Keratinocyte (primary cell): ENCODE results near the gene SSH3.

Experiments used
- CTCF ChIP-seq, 3 experiments: IDR thresholded peaks in 1 of 3; conservative IDR thresholded peaks in 1 of 3; optimal IDR thresholded peaks in 1 of 3; 2 replicates in 2 of 3; 3 replicates in 1 of 3; pipeline versions ENCODE3 to v1.5.1; 2011; ENCODE audit warnings: low read length in 3 of 3, mild to moderate bottlenecking in 3 of 3, moderate library complexity in 2 of 3, control low read depth in 1 of 3, inconsistent platforms in 1 of 3; ENCODE audit not compliant: insufficient read depth in 2 of 3; ENCODE audit errors: extremely low read depth in 1 of 3
- EZH2 ChIP-seq: IDR thresholded peaks from one replicate; pipeline ENCODE4 v1.6.1; 2012; ENCODE audit warnings: inconsistent platforms, mild to moderate bottlenecking, low read length, moderate library complexity

DNA sequence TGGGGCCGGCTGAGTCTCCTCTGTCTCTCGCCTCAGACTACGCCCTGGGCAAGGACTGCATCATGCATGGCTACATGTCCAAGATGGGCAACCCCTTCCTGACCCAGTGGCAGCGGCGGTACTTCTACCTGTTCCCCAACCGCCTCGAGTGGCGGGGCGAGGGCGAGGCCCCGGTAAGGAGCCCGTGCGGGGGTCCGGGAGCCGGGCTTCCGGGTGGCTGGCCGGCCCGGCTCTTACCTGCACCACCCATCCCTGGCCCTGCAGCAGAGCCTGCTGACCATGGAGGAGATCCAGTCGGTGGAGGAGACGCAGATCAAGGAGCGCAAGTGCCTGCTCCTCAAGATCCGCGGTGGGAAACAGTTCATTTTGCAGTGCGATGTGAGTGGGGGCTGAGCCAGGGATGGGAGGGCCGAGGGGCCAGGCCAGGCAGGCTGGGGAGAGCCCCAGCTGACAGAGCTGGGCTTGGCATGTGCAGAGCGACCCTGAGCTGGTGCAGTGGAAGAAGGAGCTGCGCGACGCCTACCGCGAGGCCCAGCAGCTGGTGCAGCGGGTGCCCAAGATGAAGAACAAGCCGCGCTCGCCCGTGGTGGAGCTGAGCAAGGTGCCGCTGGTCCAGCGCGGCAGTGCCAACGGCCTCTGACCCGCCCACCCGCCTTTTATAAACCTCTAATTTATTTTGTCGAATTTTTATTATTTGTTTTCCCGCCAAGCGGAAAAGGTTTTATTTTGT, 18.4 kb upstream of the SSH3 start:
- no peak for TF ChIP-seq CTCF (optimal IDR thresholded peaks at IDR 0.05 in 1 of 3, IDR thresholded peaks at IDR 0.05 in 1 of 3, conservative IDR thresholded peaks at IDR 0.05 in 1 of 3; ENCODE audit: extremely low read depth in 1 of 3, insufficient read depth in 2 of 3, low read length in 3 of 3)
- no peak for TF ChIP-seq EZH2
